ENCODE data around the gene PRKCB.
A peak's percentile ranks its signal among the peaks of the same experiment; 100 is the strongest.
"Not testable (repeated sequence)": the region's sequence is repeated elsewhere in the genome, so short reads cannot be mapped to it uniquely, and the experiment has no call there.

PRKCB gene

DNA sequence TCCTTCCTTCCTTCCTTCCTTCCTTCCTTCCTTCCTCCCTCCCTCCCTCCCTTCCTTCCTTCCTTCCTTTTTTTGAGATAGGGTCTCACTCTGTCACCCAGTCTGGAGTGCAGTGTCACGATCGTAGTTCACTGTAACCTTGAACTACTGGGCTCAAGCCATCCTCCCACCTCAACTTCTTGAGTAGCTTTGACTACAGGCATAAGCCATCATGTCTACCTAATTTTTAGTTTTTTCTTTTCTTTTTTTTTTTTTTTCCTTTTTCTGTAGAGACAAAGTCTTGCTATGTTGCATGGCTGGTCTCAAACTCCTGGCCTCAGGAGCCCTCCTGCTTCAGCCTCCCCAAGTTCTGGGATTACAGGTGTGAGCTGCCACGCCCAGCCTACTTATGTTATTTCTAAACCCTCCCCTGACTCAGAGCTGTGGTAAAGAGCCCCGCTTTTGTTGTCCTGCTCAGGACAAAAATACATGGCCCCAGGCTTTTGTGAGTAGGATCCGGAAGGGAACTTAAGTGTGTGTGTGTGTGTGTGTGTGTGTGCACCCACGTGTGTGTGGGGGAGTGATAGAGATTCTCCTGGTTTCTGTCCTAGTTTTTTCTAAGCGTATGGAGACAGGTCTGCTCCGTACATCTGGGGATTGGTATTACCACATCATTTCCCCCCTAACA is 67.1 kb downstream of the PRKCB start:
- DNase-seq (ENCODE audit: low spot score) = no peak

- peak; percentile 7 for DNase-seq (ENCODE audit: low spot score)
These were observed 69.2 kb downstream of the PRKCB start for GRCh38 chr16:23905027-23905426.

DNA sequence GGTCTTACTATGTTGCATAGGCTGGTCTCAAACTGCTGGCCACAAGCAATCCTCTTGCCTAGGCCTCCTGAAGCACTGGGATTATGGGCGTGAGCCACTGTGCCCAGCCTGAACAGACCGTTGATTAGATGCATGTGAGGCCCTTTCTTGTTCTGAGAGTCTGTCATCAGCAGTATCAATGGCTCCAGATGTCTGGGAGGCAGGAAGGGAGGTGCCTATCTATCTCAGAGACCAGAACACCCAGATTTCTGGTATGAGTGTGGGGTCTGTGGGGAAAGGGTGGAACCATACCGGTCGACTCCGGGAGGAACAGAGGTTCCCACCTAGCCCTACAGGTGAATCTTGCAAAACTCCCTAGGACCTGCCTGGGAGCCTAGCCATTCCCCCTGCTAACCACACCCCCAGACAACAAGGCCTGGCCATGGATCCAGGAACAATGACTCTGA is 71.7 kb downstream of the PRKCB start:
- DNase-seq (ENCODE audit: low spot score) = no peak

DNA sequence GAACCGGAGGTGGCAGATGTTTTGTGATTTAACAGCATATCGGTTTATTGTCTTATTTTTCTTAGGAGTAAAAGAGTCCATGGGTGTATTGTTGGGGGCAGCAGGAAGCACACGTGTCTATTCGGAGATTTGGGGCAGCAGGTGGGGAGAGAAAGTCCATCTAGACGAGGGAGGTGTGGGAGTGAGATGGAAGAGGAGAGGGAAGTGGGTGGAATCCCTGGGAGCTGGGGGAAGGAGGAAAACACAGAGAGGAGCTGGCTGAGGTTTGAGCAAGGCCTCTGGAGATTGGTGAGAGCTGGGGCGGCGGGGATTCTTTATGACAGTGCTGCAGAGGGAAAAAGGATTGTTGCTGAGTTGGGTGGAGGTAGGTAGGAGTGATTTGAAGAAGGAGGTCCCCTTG is 72.1 kb downstream of the PRKCB start:
- no peak for DNase-seq (ENCODE audit: low spot score)

DNA sequence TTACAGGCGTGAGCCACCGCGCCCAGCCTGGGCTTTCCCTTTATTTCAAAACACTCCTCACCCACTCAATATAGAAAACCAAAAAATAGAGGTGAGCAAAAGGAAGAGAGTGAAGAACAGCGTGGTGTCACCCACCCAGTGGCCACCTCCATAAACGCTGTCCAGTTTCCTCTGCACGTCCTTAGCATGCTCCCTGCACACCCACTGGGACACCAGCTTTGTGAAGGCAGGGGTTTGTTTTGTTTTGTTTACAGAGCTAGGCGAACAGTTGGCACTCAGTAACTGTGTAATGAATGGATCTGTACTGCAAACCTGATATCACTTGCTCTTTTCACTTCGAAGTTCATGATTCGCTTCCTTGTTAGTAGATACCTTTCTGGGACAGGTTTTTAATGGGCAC is 73.0 kb downstream of the PRKCB start:
- DNase-seq (ENCODE audit: low spot score) = no peak

DNA sequence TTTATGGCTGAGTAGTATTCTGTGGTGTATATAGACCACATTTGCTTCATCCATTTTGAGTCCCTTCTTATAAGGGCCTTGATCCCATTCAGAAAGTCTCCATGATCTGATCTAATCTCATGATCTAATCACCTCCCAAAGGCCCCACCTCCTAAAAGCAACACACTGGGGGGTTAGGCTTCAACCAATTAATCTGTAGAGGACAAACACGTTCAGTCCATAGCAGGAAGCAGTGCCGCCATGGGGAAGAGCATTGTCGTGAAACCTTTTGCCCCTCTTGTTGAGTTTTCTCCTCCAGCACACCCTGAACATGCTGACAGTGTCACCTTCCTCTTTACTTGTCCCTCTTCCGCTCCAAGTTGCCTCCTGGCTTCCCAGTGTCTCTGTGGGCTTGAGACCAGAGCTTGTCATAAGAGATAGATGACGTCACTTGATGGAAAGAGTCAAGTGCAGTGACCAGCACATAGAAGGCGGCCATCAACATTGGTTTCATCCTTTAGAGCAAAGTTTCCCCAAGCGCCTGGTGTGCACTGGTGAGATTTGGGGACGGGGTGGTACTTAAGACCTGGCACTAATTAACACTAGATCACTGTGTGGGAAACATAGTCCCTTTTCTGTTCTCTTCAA is 74.1 kb downstream of the PRKCB start:
- no peak for DNase-seq (ENCODE audit: low spot score)

GRCh38 chr16:23914946-23915530 is 79.3 kb downstream of the PRKCB start:
- no peak for DNase-seq (ENCODE audit: low spot score)

GRCh38 chr16:23916552-23916951 is 80.8 kb downstream of the PRKCB start:
- not testable (repeated sequence) for DNase-seq (ENCODE audit: low spot score)

GRCh38 chr16:23917621-23918020 is 81.8 kb downstream of the PRKCB start:
- no peak for DNase-seq (ENCODE audit: low spot score)

- DNase-seq (ENCODE audit: low spot score) = no peak
These were observed 84.7 kb downstream of the PRKCB start for GRCh38 chr16:23920446-23920845.

DNA sequence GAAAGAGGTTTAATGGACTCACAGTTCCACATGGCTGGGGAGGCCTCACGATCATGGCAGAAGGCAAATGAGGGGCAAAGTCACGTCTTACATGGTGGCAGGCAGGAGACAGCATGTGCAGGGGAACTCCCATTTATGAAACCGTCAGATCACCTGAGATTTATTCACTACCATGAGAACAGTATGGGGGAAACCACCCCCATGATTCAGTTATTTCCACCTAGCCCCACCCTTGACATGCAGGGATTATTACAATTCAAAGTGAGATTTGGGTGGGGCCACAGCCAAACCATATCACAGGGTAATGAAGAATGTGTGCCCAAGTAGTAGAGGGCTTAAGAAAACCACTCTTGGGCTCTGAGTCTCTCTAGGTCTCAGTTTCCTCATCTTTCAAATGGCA is 85.1 kb downstream of the PRKCB start:
- no peak for DNase-seq (ENCODE audit: low spot score)

DNA sequence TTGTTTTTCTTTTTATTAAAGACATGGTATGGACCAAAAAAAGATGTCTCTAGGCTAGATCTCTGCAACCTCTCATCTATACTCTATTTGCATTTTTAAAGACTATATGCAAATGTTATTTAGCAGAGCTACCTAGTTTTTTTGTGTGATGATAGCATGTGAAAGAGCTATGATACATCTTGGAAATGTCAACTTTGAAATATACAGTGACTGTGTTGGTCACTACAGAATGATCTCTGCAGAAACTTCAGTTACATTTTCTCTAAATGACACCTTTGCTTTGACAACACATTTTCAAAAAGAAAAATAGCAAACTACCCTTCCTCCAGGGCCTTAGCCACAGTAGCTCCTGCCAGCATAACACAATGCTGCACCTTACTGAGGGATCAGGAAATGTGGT is 86.6 kb downstream of the PRKCB start:
- no peak for DNase-seq (ENCODE audit: low spot score)

DNA sequence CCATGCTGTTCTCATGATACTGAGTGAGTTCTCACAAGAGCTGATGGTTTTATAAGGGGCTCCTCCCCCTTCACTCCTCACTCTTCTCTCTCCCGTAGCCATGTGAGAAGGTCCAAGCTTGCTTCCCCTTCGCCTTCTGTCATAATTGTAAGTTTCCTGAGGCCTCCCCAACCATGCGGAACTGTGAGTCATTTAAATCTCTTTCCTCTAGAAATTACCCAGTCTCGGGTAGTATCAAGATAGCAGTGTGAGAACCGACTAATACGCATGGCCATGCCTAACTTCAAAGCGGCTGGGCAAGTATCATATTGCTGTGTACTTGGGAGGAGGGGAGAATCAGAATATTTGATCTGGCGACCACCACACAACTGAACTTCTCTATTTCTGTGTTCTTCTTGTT is 88.3 kb downstream of the PRKCB start:
- no peak for DNase-seq (ENCODE audit: low spot score)

- no peak for DNase-seq (ENCODE audit: low spot score)
These were observed 92.0 kb downstream of the PRKCB start for GRCh38 chr16:23927796-23928195.

DNA sequence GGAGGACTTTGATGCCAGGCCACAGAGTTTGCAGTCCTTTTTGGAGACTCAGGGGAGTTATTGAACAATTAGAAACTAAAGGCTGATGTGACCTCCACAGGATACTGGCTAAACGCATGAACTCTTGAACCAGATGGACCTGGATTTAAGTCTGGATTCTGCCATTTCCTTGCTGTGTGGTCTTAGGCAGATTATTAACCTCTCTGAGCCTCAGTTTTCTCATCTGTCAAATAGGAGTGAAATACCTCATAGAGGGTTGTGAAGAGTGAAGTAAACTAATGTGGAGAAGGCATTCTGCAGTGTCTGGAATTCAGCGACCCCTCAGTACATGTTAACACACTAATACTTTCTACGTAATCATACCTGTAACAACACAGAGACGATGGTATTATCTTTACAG is 93.5 kb downstream of the PRKCB start:
- no peak for DNase-seq (ENCODE audit: low spot score)

- no peak for DNase-seq (ENCODE audit: low spot score)
These were observed 94.1 kb downstream of the PRKCB start for GRCh38 chr16:23929856-23930255.

- no peak for DNase-seq (ENCODE audit: low spot score)
These were observed 95.0 kb downstream of the PRKCB start for GRCh38 chr16:23930791-23931190.

DNA sequence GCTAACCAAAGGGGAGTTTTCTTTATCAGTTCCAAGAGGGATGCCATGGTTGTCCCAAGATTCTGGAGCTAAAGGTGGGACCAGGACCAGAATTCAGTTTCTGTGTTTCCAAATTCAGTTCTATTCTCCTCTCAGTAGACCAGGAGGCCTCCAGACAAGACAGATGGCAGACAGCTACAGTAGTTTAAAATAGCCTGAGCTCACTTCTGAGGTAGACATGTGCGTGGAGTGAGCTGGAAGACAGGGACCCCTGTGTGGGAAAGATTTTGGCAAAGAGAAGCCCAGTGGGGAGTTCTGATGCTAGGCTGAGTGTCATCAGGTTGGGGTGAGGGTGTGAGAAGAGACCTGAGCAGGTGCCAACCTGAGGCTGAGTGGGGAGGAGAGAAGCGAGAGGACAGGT is 95.4 kb downstream of the PRKCB start:
- no peak for DNase-seq (ENCODE audit: low spot score)

- DNase-seq (ENCODE audit: low spot score) = not testable (repeated sequence)
These were observed 97.9 kb downstream of the PRKCB start for GRCh38 chr16:23933650-23934049.

GRCh38 chr16:23934610-23935236 is 98.9 kb downstream of the PRKCB start:
- DNase-seq (ENCODE audit: low spot score) = no peak

- no peak for DNase-seq (ENCODE audit: low spot score)
These were observed 104.3 kb downstream of the PRKCB start for GRCh38 chr16:23940111-23940510.

- no peak for DNase-seq (ENCODE audit: low spot score)
These were observed 105.2 kb downstream of the PRKCB start for GRCh38 chr16:23941025-23941424.

GRCh38 chr16:23941963-23942564 is 106.3 kb downstream of the PRKCB start:
- DNase-seq (ENCODE audit: low spot score) = no peak

All from hepatic stellate cell (primary cell).